Measurements from ENCODE around the gene STRA6. TPM values are rescaled to one million over a fixed set of nuclear protein-coding genes. Genes with fewer than 3 reads are reported as not detected.

Gene STRA6
- total RNA-seq, 1 experiment from 2014 or later: not detected

- Mint-ChIP-seq H3K27ac (ENCODE audit: low read depth, unreplicated experiment) (no peak overlapping the region), H3K4me1 (ENCODE audit: insufficient read depth, unreplicated experiment) (no peaks in the 10 kb centered on the region), H3K27me3 (ENCODE audit: insufficient read depth, unreplicated experiment) (peaks cover 59% of the 10 kb centered on the region), H3K9me3 (ENCODE audit: unreplicated experiment) (no peaks in the 10 kb centered on the region), H3K36me3 (ENCODE audit: insufficient read depth, unreplicated experiment) (peaks cover 6% of the 10 kb centered on the region), H3K4me3 (ENCODE audit: unreplicated experiment) (no peak overlapping the region)
- ChIA-PET CTCF (interaction anchor here (0.6 to 1.9 kb wide), 3 partner anchors 12 to 175 kb away, joined by 3 to 9 read pairs (median 4); no protein-coding TSS in a partner anchor), POLR2A (interaction anchor here (0.7 kb wide), 1 partner anchor 698 kb away, joined by 3 read pairs; no protein-coding TSS in a partner anchor)
- BruUV-seq (replicated peaks): no TSS peak
- DNase-seq (ENCODE audit: unreplicated experiment): no peak
- TF ChIP-seq CTCF (IDR thresholded peaks at IDR 0.05; ENCODE audit: unreplicated experiment): no peak
- intact Hi-C loops (cut with micrococcal nuclease): no loop called here
Measured at GRCh38 chr15:74132681-74133651, 69.6 kb downstream of the STRA6 start.

GRCh38 chr15:74131628-74132413, 70.8 kb downstream of the STRA6 start:
- Mint-ChIP-seq H3K4me1 (ENCODE audit: insufficient read depth, unreplicated experiment) (no peaks in the 10 kb centered on the region), H3K27me3 (ENCODE audit: insufficient read depth, unreplicated experiment) (peaks cover 53% of the 10 kb centered on the region), H3K36me3 (ENCODE audit: insufficient read depth, unreplicated experiment) (peaks cover 6% of the 10 kb centered on the region), H3K9me3 (ENCODE audit: unreplicated experiment) (no peaks in the 10 kb centered on the region), H3K4me3 (ENCODE audit: unreplicated experiment) (no peak overlapping the region), H3K27ac (ENCODE audit: low read depth, unreplicated experiment) (no peak overlapping the region)
- ChIA-PET POLR2A (interaction anchor here (0.7 kb wide), 1 partner anchor 697 kb away, joined by 3 read pairs; no protein-coding TSS in a partner anchor), CTCF (interaction anchor here (1.9 kb wide), 1 partner anchor 176 kb away, joined by 9 read pairs; no protein-coding TSS in a partner anchor)
- no peak for TF ChIP-seq CTCF (IDR thresholded peaks at IDR 0.05; ENCODE audit: unreplicated experiment)
- DNase-seq (ENCODE audit: unreplicated experiment): no peak
- BruUV-seq (replicated peaks): no TSS peak
- intact Hi-C loops (cut with micrococcal nuclease): no loop called here

GRCh38 chr15:74130849-74131627, 71.5 kb downstream of the STRA6 start:
- Mint-ChIP-seq H3K27ac (ENCODE audit: low read depth, unreplicated experiment) (no peak overlapping the region), H3K36me3 (ENCODE audit: insufficient read depth, unreplicated experiment) (peaks cover 6% of the 10 kb centered on the region), H3K4me3 (ENCODE audit: unreplicated experiment) (no peak overlapping the region), H3K27me3 (ENCODE audit: insufficient read depth, unreplicated experiment) (peaks cover 59% of the 10 kb centered on the region), H3K9me3 (ENCODE audit: unreplicated experiment) (no peaks in the 10 kb centered on the region), H3K4me1 (ENCODE audit: insufficient read depth, unreplicated experiment) (no peaks in the 10 kb centered on the region)
- DNase-seq (ENCODE audit: unreplicated experiment): no peak
- TF ChIP-seq CTCF (IDR thresholded peaks at IDR 0.05; ENCODE audit: unreplicated experiment): no peak
- intact Hi-C loops (cut with micrococcal nuclease): no loop called here
- POLR2A ChIA-PET: no interaction called here
- BruUV-seq (replicated peaks): no TSS peak
- CTCF ChIA-PET: interaction anchor here (1.5 to 1.9 kb wide), 3 partner anchors 177 to 198 kb away, joined by 3 to 15 read pairs (median 9); no protein-coding TSS in a partner anchor
